Measurements from ENCODE around the gene FRMD4A. TPM values are rescaled to one million over a fixed set of nuclear protein-coding genes. Genes with fewer than 3 reads are reported as not detected.

Gene FRMD4A
- total and polyA plus RNA-seq, 2 experiments from 2014 or later, result 3.7 to 12.6 TPM

DNA sequence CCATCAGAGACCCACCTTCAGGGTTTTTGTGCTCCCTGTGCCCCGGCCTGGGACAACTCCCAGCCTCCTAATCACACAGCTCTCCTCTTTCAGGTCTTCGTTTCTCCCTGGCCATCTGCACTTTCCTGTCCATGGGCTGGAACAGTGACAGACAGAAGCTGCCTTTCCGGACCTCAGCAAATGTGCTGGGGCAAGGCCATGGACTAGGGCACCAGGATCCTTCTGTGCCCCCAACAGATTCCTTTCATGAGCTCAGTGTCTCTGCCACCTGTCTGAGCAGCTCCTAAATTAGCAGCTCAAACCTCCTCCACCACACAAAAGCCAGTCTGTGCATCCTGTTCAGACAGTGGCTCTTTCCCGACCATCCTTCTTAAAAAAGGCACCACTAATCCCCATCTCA is 41.9 kb upstream of the FRMD4A start:
- H3K9me3 ChIP-seq (ENCODE audit: low read depth), result no peaks in the 10 kb centered on the region
- no peak for DNase-seq (ENCODE audit: low read depth in 1 of 2, low spot score in 1 of 2)
- TF ChIP-seq, protein P1, sequence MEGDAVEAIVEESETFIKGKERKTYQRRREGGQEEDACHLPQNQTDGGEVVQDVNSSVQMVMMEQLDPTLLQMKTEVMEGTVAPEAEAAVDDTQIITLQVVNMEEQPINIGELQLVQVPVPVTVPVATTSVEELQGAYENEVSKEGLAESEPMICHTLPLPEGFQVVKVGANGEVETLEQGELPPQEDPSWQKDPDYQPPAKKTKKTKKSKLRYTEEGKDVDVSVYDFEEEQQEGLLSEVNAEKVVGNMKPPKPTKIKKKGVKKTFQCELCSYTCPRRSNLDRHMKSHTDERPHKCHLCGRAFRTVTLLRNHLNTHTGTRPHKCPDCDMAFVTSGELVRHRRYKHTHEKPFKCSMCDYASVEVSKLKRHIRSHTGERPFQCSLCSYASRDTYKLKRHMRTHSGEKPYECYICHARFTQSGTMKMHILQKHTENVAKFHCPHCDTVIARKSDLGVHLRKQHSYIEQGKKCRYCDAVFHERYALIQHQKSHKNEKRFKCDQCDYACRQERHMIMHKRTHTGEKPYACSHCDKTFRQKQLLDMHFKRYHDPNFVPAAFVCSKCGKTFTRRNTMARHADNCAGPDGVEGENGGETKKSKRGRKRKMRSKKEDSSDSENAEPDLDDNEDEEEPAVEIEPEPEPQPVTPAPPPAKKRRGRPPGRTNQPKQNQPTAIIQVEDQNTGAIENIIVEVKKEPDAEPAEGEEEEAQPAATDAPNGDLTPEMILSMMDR (IDR thresholded peaks at IDR 0.05; ENCODE audit: low read depth, low read length), result no peak
- H3K27me3 ChIP-seq, result no peaks in the 10 kb centered on the region
- H3K27ac ChIP-seq, result no peak overlapping the region
- no peaks in the 10 kb centered on the region for H3K36me3 ChIP-seq
- no peaks in the 10 kb centered on the region for H3K4me1 ChIP-seq (ENCODE audit: low read depth)
- H3K4me3 ChIP-seq, result no peak overlapping the region

DNA sequence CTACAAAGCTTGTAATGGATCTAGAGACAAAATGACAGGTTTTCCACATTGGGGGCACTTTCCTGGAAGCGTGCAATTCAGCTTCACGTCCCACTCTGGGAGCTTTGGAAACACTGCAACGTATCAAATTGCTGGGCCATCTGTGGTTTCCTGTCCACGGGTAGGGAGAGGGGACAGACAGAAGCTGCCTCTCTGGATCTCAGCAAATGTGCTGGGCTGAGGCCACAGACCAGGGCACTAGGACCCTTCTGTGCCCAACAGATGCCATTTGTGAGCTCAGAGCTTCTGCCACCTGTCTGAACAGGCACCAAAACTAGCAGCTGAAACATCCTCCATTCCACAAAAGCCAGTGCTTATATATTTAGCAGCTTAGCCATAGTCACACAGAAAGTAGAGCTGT is 40.9 kb upstream of the FRMD4A start:
- DNase-seq (ENCODE audit: low read depth in 1 of 2, low spot score in 1 of 2), result no peak
- no peaks in the 10 kb centered on the region for H3K36me3 ChIP-seq
- H3K9me3 ChIP-seq (ENCODE audit: low read depth), result no peaks in the 10 kb centered on the region
- TF ChIP-seq, protein P1 (IDR thresholded peaks at IDR 0.05; ENCODE audit: low read depth, low read length), result no peak
- no peaks in the 10 kb centered on the region for H3K27me3 ChIP-seq
- H3K4me3 ChIP-seq, result no peak overlapping the region
- H3K27ac ChIP-seq, result no peak overlapping the region
- no peaks in the 10 kb centered on the region for H3K4me1 ChIP-seq (ENCODE audit: low read depth)

DNA sequence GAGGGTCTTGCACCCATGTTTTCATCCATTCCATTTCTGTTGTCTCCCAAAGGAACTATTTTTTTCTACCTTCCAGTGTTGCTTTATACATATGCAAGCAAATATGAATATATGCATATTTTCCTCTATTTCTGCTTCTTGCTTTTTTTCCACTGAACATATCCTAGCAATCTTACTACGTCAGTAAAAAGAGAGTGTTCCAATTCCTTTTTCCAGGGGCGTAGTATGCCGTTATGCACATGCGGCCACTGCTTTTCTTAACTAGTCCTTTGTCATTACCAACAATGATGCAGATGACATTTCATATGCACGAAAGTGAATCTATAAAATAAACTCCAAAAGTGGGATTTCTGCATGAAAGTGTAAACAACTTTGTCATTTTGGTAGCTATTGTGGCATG is 40.2 kb upstream of the FRMD4A start:
- Histone ChIP-seq H3K36me3 (no peaks in the 10 kb centered on the region), H3K4me1 (ENCODE audit: low read depth) (no peaks in the 10 kb centered on the region), H3K9me3 (ENCODE audit: low read depth) (no peaks in the 10 kb centered on the region), H3K4me3 (no peak overlapping the region), H3K27ac (no peak overlapping the region), H3K27me3 (no peaks in the 10 kb centered on the region)
- DNase-seq (ENCODE audit: low read depth in 1 of 2, low spot score in 1 of 2), result no peak
- TF ChIP-seq, protein P1 (IDR thresholded peaks at IDR 0.05; ENCODE audit: low read depth, low read length), result no peak

DNA sequence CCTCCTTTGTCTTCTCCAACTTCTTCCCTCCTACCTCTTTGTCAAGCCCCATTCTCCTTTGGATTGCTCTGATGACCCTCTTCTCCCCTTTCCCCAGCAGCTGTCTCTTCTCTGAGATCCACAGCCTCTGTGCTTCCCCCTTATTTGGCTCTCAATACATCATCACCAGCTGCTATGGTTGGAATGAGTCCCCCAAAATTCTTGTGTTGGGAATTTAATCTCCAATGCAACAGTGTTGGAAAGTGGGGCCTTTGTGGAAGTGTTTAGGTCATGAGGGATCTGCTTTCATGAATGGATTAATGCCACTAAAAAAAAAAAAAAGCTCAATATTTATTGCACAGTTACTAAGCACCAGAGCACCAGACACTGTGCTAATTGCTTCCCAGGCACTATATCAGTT is 39.2 kb upstream of the FRMD4A start:
- Histone ChIP-seq H3K27me3 (no peaks in the 10 kb centered on the region), H3K4me1 (ENCODE audit: low read depth) (no peaks in the 10 kb centered on the region), H3K4me3 (no peak overlapping the region), H3K36me3 (no peaks in the 10 kb centered on the region), H3K27ac (no peak overlapping the region), H3K9me3 (ENCODE audit: low read depth) (no peaks in the 10 kb centered on the region)
- no peak for DNase-seq (ENCODE audit: low read depth in 1 of 2, low spot score in 1 of 2)
- TF ChIP-seq, protein P1 (IDR thresholded peaks at IDR 0.05; ENCODE audit: low read depth, low read length), result no peak

DNA sequence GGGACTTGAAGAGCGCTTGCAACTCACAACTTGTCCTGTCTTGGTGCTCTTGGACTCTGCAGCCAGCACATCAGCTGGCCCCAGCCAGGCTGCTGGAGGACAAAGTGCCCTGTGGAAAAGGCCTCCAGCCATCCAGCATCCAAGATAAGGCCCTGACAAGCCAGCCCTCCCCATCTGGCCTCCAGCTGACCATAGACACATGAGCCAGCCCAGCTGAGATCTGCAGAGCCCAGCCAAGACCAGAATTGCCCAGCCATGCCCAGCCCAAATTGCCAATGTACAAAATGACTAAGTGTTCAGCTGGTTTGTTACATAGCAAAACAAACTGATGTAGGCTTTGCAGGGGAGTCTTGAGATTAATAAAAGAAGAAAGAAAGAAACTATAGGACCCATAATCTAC is 36.0 kb upstream of the FRMD4A start:
- TF ChIP-seq, protein P1 (IDR thresholded peaks at IDR 0.05; ENCODE audit: low read depth, low read length), result no peak
- Histone ChIP-seq H3K4me1 (ENCODE audit: low read depth) (no peaks in the 10 kb centered on the region), H3K27ac (no peak overlapping the region), H3K9me3 (ENCODE audit: low read depth) (no peaks in the 10 kb centered on the region), H3K36me3 (no peaks in the 10 kb centered on the region), H3K27me3 (peaks cover under 1% of the 10 kb centered on the region), H3K4me3 (no peak overlapping the region)
- DNase-seq (ENCODE audit: low read depth in 1 of 2, low spot score in 1 of 2), result no peak

DNA sequence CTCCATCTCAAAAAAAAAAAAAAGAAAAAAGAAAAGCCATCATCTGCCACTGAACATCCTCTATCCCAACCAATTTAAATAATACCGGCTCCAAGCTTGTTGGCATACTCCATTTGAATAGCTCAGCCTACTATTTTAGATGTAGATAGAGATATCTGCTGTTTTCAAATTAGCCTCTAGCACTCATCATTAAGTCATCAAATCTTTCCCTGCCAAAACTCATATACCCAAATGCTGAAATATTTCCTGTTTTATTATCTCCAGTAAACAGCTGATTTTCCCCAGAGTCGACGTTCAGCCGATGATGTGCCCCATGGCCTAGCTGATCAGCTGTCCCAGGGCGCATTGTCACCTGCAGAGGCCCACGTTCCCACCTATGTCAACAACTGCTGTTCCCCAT is 34.5 kb upstream of the FRMD4A start:
- Histone ChIP-seq H3K27me3 (peaks cover 11% of the 10 kb centered on the region), H3K27ac (no peak overlapping the region), H3K9me3 (ENCODE audit: low read depth) (no peaks in the 10 kb centered on the region), H3K36me3 (no peaks in the 10 kb centered on the region), H3K4me3 (no peak overlapping the region), H3K4me1 (ENCODE audit: low read depth) (no peaks in the 10 kb centered on the region)
- no peak for DNase-seq (ENCODE audit: low read depth in 1 of 2, low spot score in 1 of 2)
- TF ChIP-seq, protein P1 (IDR thresholded peaks at IDR 0.05; ENCODE audit: low read depth, low read length), result no peak
